Eye (tissue), 1 donor: Measurements from ENCODE around the gene SFRP2.

Source experiments
- DNase-seq: peaks from one replicate; pipeline ENCODE4 v3.0.0-alpha.2; 2015

The SFRP2 gene

DNA sequence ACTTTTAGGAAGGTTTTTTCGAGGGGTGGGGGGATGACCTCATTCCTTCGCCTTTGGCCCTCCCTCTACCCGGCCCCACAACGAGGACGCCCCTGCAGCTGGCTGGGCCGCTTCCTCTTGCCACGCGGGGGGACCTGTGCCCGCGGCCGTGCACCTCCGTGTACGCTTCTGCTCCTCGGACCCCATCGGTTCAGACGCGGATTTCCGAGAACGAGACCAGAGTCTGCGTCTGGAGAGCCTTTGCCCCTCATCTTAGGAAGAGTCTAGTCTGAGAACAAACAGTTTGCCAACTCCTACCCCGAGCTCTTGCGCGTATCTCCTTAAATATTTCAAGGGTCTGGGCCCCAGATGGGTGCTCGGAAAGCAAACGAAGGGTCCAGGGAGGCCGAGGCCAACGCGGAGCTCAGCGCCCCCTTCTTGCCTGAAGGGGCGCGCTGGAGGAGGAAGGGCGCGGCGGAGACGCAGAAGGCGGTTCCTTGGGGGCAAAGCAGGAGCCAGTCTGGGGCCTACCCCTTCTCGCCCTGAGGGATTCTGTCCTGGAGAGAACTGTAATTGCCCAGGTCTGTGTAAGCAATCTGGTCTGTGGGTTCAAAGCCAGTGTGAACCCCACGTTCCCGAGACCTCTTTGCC is 3.9 kb upstream of the SFRP2 start:
- DNase-seq: peak; percentile 90

DNA sequence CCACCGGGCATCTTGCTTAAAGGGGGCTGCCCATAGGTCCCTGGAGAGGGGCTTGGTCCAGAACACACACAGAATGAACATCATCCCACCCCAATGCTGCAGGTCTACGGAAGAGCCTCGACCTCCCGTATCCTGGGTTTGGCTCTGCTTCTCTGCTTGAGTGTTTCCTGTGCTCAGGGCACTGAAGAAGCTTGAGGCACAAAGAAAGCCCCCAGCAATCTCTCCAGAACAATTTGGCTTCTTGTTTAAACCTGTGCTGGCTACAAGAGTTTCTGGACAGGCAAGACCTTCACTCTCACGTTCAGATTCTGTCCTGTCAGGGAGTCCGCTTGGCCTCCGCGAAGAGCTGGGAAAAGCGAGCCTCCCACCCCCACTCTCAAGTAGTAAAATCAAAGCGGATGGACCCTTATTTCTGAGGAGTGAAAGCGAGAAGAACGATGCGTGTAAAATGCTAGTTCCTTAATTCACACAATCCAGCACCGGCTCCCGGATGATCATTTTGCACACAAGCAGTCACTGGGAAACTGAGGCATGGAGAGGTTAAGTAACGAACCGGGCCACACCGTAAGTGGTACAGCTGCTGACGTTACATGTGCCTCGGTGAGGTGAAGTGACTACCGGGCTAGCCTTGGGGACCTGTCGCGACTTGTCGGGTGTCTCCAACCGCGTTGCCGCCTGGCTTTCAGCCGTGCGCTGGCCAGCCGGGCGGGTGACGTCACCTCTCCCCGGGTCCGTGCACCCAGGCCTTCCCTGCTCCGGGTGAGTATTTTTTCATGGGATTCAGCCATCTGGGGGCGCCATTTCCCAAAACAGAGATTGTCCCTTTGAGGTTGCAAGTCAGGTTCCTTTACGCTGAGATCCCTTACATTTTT is 3.1 kb upstream of the SFRP2 start:
- DNase-seq: peak; percentile 98

DNA sequence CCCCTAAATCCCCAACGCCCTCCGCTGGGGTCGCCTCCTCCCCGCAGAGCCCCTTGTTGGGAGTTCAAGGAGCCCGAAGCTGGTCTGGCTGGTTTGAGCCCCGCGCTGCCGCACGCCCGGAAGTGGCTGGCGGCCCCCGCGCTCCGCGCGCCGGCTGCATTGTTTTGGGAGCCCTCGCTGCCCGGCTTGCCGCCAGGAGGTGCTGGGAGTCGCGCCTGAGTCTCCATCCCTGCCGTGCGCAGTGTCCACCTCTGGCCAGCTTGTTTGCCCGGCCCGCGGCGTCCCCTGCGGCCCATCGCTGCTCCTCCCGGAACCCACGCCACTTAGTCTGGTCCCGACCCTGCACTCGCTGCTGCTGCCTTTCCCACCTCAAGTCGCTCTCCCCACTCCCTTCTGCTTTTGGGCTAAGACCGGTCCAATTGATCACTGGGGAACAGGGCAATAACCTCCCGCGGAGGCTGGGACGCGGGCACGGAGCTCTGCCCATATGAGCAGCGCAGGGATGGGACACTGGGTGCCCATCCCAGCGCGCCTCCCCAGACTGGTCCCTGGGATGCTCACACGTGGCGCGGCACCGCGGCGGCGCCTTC is 2.2 kb upstream of the SFRP2 start:
- DNase-seq: peak; percentile 87

DNA sequence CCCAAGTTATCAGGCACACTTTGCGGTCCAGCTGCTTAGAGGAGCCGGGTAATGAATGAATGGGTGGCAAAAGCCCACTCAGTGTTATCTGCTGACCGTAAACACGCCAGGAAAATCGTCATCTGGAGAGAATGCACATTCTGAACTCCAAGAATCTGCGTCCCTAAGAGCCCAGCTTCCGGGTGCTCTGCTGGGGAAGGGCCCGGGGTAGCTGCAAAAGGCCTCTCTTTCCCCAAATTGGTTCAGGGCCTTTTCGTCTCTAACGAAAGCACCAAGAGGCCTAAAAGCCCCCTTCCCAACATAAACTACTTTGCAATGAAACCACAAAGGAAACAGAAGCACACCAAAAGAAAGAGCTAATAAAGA is 1.6 kb upstream of the SFRP2 start:
- DNase-seq: peak; percentile 85

DNA sequence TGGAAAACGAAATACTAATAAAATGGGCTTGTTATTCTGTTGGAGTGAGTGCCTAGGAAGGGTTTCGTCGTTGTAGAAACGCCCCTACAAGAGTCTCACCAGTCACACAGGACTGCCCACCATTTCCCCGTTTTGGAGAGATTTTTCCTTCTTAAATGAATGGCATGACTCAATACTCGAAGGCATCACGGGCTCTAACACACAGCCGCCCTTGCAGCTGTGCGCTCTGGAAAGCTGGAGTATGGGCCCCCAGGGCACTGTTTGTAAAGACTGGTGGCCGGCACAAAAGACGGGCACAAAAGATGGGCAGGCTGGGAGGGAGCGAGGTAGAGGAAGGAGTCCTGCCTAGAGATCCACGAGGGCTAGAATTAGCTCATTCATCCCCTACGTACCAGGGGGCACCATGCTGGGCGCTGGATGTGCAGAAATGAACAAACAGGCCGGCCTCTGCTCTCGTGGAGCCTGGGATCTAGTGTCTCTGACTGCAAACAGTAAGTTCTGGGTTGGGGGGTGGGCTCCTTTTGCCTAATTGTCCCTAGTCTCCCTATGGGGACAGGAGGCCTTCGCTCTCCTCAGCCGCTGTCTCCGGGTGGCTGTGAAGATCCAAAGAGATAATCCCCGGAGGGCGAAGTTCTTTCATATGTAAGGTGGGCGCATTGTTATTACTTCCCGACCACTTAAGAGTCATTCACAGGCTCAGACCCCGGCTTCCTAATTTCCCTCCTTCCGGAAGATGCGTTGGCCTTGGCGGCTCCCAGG is 1.0 kb upstream of the SFRP2 start:
- peak; percentile 88 for DNase-seq

DNA sequence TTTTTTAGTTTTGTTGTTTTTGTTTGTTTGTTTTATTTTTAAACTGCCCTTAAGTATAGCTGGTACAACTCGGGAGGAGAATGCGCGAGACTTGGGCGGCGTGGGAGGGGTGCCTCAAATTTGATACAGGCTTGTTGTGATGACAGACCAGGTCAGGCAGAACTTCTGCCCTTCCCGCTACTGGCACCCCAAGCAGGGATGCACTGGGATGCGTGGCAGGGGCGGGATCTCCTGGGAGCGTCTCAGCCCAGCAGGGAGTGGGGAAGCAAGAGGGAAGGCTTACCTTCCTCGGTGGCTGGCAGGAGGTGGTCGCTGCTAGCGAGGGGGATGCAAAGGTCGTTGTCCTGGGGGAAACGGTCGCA is 851 bp downstream of the SFRP2 start:
- no peak for DNase-seq

DNA sequence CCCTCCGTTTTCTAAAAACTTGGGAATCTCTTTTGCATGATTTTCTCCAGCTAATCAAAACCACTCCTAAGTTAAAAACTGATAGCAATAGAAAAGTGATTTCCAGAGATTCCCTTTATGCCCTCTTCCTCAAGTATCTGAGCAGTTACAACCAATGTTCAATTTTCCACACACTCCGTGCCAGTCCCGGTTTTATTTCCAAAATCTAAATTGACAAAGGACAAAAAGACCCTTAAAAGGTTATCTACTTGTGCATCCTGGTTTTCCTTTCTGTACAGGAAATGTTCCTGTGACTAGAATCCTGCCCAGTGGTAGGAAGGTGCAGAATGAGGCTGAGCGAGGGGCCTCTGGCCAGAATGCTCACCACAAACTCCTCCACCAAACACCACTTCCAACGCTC is 1.3 kb downstream of the SFRP2 start:
- peak; percentile 77 for DNase-seq

DNA sequence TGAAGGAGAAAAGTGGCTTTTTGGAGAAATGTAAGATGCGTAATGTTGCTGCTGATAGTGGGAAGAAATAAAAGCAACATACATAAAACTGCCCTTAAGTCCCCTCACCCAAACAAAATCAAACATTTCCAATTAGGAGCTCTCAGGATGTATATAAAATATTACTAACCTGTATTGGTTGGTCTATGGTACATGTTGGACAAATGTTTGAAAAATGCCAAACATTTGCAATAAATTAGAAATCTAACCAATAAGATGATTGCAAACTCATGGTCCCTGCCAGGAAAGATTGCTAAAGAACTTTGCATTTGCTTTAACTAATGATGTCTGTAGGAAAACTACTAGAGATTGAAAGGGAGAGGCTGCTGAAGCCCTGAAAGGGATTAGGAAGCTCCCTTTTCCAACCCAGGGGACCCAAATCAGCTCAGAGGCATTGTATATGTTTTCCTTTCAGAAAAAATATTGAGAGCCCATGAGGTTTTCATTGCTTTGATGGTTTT is 1.8 kb downstream of the SFRP2 start:
- DNase-seq: peak; percentile 66

DNA sequence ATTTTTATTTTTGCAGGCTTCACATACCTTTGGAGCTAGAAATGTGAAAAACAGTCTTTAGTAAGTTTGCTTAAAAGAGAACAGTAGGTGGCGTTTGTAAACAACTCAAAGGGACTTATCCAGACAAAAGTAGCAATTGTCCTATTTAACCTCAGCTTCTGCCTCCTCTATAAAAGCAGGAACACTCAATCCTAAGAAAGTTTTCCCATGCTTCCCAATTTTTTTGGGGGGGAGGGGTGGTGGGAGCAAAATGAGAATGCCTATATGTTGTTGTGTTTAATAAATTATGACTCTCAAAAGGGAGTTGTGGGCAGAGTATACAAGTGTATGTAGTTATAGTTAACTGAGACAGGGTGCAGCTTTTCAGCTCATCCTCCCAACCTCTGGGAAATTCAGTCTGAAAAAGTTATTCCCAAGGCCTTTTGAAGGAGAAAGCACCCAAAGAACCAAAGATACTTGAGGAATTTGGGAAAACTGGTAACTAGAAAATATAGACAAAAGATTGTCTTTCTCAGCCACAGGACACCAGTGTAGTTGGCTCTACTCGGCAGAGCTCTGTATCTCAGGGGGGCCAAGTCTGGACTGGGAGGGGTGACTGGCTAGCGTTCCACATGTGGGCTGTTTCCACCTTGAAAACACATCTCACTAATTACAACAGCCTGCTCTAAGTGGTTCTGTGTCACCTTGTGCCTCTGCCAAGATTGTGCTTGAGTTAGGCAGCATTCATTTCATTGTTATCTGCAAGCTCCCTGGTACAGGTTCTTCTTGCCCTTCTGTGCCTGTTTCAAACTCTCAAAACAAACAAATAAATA is 2.8 kb downstream of the SFRP2 start:
- peak; percentile 68 for DNase-seq

DNA sequence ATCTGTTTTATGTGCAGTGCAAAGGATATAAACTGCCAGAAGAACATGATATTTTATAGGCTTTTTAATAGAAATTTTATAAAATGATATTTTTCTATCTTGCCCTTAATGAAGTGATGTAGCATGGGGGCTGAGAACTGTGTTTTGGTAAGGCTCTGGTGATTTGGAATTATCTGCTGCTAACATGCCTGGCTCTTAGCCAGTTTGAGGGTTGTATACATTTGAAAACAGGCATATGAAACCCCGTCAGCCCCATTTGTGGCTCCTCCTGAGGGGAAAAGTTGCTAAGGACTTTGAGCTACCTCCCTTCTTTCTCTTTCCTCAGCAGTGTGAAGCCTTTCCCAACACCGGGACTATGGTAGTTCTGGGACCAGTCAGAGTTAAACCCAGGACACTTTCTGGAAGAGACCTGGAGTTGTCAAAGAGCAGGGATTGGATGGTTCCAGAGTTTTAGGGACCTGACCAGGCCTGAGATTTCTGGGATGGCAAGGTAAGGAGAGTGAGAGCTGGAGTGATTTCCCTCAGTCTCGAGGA is 4.7 kb downstream of the SFRP2 start:
- no peak for DNase-seq

DNA sequence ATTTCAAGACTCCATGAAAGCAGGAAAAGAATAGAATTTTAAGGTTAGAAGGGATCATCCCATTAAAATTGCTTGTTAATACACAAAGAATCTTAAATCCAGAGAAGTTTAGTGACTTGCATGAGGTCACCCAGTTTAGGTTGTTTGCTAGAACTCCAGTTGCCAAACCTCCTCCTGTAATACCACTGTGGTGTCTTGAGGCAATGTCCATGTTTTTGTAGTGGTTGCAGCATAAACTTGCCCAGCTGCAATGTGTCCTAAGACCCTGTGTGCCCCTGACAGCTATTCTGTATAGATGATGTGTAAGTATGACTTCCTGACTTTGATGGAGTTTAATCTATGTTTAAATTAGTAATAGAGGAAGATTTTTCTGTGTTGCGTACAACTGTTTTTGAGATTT is 6.3 kb downstream of the SFRP2 start:
- DNase-seq: peak; percentile 19

DNA sequence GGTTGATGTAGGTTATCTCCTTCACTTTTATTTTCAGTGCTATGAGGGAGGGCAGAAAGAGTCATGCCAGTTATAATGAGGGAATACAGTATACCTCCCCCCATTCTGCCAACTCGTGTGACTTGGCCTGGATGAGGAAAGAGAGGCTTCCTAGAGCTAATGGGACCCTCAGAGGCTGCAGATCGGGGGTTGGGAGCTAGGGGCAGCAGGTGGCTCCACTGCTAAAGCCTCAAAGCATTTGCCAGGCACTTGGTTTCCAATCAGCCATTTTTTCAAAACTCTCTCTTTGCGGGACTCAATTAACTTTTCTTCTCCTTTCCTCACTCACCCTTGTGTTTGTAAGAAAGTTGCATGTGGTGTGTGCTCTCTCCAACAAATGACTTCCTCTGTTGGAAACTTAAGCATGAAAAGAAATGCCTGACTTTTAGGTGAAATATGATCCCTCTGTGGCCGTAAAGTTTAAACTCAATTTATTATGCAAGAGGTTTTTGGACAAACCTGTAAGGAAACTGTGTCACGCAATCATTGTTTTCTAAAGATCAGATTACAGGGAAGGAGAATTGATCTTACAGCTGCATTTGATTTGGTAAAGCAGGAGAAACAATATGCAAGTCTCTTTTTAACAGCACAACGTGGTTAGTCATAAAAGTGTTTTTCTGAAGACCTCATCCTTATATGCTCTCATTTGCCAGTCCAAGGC is 7.0 kb downstream of the SFRP2 start:
- DNase-seq: peak; percentile 68

DNA sequence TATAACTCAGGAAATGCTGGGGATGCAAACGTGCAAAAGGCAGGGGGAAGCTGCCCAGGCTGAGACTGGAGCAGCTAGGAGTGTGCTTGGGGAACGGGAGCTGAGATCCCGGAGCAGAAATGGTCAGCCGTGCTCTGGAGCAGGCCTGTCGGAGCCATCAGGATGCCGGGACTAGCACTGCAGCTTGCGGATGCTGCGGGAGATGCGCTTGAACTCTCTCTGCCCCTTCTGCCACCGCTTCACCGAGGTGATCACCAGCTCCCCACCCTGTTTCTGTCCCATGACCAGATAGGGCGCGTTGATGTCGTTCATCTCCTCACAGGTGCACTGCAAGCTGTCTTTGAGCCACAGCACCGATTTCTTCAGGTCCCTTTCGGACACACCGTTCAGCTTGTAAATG is 7.6 kb downstream of the SFRP2 start:
- no peak for DNase-seq

DNA sequence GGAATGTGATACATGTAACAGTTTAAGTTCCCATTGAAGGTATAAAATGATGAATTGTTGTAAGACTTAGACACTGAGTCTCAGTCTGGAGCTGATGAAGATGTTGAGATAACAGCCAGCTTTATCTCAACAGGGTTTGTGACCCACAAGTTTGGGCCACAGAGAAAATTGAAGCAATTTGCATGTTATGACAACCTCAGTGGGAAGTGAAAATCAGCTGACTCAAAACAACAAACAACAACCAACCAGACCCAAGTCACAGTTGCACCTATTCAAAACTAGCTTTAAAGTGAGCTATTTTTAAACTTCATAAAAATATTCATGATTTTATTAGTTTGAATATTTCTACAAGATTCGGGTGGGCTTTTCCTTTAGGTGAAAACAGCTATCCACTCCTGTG is 8.0 kb downstream of the SFRP2 start:
- DNase-seq: peak; percentile 17

DNA sequence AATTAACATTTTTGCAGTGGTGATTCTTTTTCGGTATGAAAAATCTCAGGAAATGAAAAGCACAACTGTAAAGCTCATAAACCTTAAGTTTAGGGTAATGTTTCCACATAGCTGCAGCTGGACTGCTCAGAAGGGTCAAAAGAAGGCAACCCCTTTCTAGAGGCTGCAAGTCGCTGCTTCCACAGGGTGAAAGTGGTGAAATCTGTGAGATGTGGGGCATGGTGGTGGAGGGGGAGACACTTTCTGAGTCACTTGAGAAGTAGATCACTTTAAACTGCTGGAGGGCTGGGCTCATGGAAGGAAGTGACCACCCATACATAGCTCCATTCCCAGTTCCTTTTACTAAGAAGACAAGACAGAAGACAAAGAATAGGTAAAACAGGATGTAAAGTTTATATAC is 8.7 kb downstream of the SFRP2 start:
- DNase-seq: peak; percentile 41

DNA sequence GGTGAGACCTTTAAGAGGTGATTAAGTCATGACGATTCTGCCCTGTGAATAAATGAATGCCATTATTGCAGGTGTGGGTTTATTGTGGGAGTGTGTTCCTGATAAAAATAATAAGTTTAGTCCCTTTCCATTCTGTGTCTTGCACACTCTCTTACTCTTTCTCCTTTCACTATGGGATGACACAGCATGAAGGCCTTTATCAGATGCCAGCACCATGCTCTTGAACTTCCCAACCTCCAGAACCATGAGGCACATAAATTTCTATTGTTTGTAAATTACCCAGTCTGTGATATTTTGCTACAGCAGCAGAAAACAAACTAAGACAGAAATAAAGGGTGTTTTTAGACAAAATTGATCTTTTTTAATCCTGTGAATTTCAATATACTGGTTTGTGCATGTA is 10.5 kb downstream of the SFRP2 start:
- no peak for DNase-seq

DNA sequence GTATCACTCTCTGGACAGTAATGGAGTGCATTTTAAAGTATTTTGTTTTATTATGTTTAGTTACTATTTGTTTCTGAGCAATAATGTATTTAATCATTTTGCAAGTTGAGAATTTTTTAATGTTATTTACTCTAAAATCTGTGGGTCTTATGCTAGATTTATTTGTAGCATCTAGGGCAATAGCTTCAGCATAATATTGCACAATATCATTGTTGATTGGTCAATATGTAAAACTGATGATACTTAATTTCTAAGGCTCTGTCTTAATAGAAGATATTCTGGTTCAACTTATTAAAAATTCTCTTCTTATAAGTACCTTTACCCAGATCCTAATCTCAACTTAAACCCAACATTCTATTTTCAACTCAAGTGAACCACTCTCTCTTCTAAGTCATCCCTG is 11.5 kb downstream of the SFRP2 start:
- DNase-seq: no peak

DNA sequence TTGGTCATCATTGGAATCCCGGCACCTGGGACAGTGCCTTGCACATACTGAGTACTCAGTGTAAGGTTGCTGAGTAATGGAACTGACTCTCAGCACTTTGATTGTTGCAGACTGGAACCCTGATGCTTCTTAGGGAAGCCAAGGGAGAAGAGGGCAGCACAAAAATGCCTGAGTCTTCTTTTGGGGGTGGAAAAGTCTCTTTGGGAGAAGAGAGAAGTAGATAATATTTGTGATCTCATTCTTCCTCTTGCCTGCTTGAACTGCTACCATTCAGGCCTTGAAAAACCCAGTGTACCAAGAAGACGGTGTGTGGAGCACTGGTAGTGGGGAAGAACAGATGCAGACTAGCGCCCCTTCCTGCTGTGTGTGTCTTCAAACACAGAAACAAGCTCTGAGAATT is 12.3 kb downstream of the SFRP2 start:
- no peak for DNase-seq

DNA sequence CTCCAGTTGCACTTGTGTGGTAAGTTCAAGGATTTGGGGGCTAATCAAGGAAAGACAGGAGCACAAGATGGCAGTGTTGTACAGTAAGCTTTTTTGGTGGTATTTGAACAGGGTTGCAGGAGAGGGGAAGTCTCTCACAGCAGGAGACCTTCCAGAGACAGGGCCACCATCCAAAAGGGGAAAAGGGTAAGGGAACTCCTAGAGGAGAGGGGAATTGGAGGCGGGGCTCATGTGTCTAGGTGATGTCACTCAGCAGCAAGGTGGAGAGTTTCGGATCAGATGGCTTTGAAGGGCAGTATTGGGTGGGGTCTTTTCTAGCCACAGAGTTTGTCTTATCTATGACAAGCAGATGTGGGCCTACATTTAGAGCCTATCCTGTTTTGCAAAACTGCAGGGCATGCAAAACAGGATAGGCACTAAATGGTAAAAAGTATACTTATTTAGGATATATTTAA is 15.6 kb downstream of the SFRP2 start:
- DNase-seq: peak; percentile 29

DNA sequence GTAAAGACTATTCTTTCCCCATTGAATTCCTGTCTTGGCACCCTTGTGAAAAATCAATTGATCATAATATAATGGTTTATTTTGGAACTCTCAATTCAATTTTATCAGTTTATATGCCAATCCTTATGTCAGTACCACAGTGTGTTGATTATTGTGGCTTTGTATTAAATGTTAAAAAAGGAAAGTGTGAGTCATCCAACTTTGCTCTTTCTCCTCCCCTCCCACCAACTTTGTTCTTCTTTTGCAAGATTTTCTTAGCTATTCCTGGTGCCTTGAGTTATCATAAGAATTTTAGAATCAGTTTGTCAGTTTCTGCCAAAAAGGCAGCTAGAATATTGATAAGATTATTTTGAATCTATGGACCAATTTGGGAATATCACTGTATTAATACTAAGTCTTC is 17.8 kb downstream of the SFRP2 start:
- no peak for DNase-seq

DNA sequence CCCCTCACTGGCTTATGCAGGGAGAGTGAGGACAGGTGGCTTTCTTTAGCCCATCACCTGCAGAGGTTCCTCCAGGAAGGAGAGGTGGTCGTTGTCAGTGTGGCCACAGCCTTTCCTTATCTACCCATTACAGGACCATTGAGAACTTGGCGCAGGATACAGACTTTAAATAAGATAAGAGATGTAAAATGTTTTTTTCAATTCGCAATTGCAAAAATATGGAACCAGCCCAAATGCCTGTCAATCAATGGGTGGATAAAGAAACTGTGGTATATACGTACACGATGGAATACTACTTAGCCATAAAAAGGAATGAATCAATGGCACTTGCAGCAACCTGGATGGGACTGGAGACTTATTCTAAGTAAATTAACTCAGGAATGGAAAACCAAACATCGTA is 22.1 kb downstream of the SFRP2 start:
- no peak for DNase-seq
